AG09319 (cell line): ENCODE data around the gene TIGD1.

Experiments
- DNase-seq: peaks from one replicate; pipeline ENCODE4 v3.0.0-alpha.2; 2010; ENCODE audit warnings: low read depth; ENCODE audit errors: extremely low read depth
- TF ChIP-seq, protein P1 (sequence below): IDR thresholded peaks from 2 replicates; pipeline ENCODE4 v1.5.1; 2011; ENCODE audit warnings: low read depth, mild to moderate bottlenecking, inconsistent platforms, low read length, moderate library complexity

The TIGD1 gene

DNA sequence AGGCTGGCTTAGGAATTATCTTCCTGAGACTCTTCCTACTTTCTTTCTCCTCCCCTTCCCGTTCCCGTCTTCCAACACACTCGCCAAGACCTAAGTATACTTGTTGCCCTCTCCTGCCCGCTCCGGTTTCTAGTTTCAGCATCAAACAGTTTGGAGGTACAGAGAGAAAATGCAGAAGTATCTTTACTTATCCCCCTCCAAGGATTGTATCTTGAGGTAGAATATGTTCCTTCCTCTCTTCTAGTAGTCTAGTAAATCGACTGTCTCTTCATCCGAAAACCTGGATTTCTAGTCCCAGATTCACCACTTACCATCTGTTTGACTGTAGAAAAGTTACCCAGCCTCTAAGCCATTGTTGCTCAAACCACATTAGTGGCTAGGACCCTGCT, 887 bp upstream of the TIGD1 start:
- DNase-seq: no peak
- TF ChIP-seq, protein P1, sequence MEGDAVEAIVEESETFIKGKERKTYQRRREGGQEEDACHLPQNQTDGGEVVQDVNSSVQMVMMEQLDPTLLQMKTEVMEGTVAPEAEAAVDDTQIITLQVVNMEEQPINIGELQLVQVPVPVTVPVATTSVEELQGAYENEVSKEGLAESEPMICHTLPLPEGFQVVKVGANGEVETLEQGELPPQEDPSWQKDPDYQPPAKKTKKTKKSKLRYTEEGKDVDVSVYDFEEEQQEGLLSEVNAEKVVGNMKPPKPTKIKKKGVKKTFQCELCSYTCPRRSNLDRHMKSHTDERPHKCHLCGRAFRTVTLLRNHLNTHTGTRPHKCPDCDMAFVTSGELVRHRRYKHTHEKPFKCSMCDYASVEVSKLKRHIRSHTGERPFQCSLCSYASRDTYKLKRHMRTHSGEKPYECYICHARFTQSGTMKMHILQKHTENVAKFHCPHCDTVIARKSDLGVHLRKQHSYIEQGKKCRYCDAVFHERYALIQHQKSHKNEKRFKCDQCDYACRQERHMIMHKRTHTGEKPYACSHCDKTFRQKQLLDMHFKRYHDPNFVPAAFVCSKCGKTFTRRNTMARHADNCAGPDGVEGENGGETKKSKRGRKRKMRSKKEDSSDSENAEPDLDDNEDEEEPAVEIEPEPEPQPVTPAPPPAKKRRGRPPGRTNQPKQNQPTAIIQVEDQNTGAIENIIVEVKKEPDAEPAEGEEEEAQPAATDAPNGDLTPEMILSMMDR: no peak

DNA sequence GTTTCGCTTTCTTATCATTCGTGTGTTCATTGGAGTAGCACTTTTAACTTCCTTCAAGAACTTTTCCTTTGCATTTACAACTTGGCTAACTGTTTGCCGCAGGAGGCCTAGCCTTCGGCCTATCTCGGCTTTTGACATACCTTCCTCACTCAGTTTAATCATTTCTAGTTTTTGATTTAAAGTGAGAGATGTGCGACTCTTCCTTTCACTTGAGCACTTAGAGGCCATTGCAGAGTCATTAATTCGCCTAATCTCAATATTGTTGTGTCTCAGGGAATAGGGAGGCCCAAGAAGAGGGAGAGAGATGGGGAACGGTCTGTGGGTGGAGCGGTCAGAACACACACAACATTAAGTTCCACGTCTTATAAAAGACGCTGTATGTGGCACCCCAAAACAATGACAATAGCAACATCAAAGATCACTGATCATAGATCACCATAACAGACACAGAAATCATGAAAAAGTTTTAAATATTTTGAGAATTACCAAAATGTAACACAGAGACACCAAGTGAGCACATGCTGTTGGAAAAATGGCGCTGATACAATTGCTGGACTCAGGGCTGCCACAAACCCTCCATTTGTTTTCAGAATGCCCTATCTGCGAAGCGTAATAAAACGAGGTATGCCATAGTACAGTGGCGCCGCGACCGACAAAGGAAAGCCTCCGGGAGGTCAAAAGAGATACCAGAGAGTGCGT, 553 bp downstream of the TIGD1 start:
- TF ChIP-seq, protein P1: no peak
- DNase-seq: no peak

DNA sequence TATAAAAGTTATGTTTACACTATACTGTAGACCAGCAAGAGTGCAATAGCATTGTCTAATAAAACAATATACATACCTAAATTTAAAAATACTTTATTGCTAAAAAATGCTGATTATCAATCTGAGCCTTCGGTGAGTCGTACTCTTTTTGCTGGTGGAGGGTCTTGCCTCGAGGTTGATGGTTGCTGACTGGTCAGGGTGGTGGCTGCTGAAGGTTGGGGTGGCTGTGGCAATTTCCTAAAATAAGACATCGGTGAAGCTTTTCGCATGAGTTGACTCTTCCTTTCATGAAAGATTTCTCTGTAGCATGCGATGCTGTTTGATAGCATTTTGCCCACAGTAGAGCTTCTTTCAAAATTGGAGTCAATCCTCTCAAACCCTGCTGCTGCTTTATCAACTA, 2.4 kb downstream of the TIGD1 start:
- TF ChIP-seq, protein P1: no peak
- no peak for DNase-seq

DNA sequence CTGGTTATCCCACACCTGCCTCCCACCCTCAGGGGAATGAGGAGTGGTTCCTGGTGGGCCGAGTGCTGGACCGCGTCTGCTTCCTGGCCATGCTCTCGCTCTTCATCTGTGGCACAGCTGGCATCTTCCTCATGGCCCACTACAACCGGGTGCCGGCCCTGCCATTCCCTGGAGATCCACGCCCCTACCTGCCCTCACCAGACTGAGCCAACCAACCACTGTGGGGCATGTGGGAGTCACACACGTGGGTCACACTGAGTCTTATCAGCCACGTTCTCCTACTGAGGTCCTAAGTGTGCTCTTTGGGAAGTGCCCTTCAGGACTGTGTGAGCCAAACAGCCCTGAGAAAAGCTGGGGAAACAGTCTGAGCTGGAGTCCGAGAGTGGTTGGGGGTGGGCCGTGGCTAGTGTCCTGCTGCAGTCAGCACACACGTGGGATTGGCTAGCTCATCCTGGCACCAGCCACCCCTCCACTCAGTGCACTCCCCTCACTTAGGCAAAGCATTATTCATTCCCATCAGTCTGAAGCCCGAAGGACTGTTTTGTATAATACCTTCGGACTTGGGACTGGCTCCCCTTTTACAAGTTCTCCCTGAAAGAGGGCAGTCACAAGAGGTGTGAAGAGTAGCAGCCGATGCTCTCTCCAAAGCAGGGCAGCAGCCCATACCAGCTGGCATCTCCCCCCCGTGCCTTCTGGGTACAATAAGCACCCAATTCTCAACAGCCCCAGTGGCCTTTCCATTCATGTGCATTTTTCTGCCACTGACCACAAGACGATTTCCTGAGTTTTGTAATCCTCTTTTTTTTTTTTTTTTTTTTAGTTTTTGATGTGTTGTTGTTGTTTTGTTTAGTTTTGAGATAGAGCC, 4.6 kb downstream of the TIGD1 start:
- TF ChIP-seq, protein P1: no peak
- DNase-seq: no peak

DNA sequence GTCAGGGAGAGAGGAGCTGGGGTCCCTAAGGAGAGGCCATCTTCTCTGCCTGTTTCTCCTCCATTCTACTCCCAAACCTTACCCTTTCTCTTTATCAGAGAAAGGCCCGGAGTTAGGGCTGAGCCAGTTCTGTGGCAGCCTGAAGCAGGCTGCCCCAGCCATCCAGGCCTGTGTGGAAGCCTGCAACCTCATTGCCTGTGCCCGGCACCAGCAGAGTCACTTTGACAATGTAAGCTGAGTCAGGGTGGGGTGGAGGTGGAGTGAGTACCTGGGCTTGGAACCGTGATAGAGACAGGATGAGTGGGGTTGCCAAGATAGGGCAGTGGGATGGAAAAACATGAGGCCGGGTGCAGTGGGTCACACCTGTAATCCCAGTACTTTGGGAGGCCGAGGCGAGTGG, 5.7 kb downstream of the TIGD1 start:
- TF ChIP-seq, protein P1: no peak
- no peak for DNase-seq

DNA sequence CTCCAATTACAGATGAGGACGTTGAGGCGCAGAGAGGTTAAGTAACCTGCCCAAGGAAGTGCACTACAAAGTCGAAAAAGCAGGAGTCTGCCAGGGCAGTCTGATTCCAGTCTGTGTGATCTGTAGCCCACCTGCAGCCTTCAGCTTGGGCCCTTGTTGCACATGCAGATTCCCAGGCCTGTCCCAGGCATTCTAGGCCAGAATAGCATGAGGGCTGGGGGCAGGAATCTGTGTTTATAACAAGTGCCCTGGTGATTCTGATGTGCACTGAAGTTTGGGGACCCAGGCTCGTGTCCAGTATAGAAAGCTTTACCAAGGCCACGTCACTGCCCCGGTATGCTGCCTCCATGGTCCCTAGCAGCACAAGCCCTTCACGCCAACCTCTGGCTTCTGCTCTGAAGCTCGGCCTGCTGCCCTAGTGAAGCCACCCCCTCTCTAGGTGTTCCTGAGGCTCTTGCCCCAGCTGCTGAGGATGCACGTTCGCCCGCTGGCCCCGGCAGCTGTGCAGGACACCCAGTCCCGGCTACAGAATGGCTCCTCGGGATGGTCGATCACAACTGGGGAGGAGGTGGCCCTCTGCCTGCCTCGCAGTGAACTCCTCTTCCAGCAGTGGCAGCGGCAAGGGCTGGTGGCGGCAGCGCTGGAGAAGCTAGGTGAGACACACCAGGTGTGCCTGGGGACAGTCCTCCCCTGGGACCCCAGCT, 6.3 kb downstream of the TIGD1 start:
- no peak for DNase-seq
- TF ChIP-seq, protein P1: no peak

DNA sequence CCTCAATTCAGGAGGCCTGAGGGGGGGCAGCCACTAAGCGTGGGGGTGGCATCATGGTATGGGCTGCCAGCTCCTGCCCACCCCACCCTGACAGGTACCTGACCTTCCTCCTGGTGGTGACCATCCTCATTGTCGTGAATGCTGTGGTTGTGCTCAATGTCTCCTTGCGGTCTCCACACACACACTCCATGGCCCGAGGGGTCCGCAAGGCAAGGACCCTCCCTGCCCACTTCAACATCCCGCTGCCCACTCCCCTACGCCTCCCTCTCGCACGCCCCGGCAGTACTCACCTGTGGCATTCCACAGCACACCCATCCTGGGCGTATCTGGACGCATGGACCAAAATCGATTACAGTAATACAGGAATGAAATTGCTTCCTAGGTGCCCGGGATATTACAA, 6.9 kb downstream of the TIGD1 start:
- no peak for DNase-seq
- TF ChIP-seq, protein P1: no peak
